ENCODE data around the gene ZFP36.

DNA sequence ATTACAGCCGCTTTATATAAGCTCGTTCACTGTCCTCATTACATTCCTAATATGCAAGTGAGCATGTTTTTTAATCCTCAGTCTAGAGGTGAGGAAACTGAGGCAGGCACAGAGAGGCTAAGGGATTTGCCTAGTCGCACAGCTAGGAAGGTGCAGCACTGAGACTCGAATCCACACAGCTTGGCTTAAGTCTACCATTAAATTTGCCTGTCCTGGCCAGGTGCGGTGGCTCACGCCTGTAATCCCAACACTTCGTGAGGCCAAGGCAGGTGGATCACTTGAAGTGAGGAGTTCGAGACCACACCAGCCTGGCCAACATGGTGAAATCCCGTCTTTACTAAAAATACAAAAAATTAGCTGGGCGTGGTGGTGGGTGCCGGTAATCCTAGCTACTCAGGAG lies 21.1 kb downstream of the ZFP36 start:
- TF ChIP-seq, protein P1, sequence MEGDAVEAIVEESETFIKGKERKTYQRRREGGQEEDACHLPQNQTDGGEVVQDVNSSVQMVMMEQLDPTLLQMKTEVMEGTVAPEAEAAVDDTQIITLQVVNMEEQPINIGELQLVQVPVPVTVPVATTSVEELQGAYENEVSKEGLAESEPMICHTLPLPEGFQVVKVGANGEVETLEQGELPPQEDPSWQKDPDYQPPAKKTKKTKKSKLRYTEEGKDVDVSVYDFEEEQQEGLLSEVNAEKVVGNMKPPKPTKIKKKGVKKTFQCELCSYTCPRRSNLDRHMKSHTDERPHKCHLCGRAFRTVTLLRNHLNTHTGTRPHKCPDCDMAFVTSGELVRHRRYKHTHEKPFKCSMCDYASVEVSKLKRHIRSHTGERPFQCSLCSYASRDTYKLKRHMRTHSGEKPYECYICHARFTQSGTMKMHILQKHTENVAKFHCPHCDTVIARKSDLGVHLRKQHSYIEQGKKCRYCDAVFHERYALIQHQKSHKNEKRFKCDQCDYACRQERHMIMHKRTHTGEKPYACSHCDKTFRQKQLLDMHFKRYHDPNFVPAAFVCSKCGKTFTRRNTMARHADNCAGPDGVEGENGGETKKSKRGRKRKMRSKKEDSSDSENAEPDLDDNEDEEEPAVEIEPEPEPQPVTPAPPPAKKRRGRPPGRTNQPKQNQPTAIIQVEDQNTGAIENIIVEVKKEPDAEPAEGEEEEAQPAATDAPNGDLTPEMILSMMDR (conservative IDR thresholded peaks at IDR 0.05 in 1 of 2, IDR thresholded peaks at IDR 0.05 in 1 of 2; ENCODE audit: low read depth in 1 of 2, low read length in 2 of 2): no peak
- no peak for TF ChIP-seq EZH2 (IDR thresholded peaks at IDR 0.05; ENCODE audit: low read length, missing control alignments)

Data from fibroblast of lung (primary cell).